HCT116 (cell line): ENCODE measurements around the gene MRPL44. TPM values are rescaled to one million over a fixed set of nuclear protein-coding genes. Genes with fewer than 3 reads are reported as not detected.

Experiments
- ATAC-seq: fragments of 200-7000 bp; cut with Tn5 transposase; 2 replicates; pipeline ENCODE4 v1.9.1; 2020; ENCODE audit warnings: mild to moderate bottlenecking, moderate library complexity
- BruUV-seq: library from RNA; stranded (reverse); fragments of 400-500 nt; replicated peaks from 2 replicates; lab custom pipeline; 2021; lab: Mats Ljungman, UMichigan
- CTCF ChIA-PET: fragments of 300-600 bp; sonication (Branson Sonifier 250); formaldehyde crosslinking; loops from one replicate; lab custom pipeline; 2021; ENCODE audit warnings: antibody characterized with exemption; lab: Charles Lee
- POLR2A ChIA-PET: fragments of 300-600, 350-600 bp; sonication (Branson Sonifier 250); formaldehyde crosslinking; loops from one replicate; lab custom pipeline; 2021; ENCODE audit warnings: antibody characterized with exemption; lab: Charles Lee
- RAD21 ChIA-PET, 2 experiments: fragments of 300-600 bp; sonication (Branson Sonifier 250); formaldehyde crosslinking; loops; one replicate each; lab custom pipeline; 2023; ENCODE audit warnings: low total read pairs in 2 of 2; ENCODE audit not compliant: uncharacterized antibody in 2 of 2, unreplicated experiment in 2 of 2, low non-redundant PET in 1 of 2; lab: Charles Lee
- DNase-seq: peaks from one replicate; pipeline ENCODE4 v3.0.0-alpha.2; 2010; ENCODE audit warnings: low read depth, low spot score
- H2AFZ ChIP-seq: fragments of 200-600 bp; shearing (Covaris generic), sonication (generic); 2 replicates; pipeline ENCODE4 v1.6.1; 2017; ENCODE audit warnings: low read depth, mixed run types, mixed read lengths, antibody characterized with exemption, low read length; ENCODE audit not compliant: poor library complexity, severe bottlenecking
- H3K27ac ChIP-seq: 2 replicates; pipeline ENCODE4 v1.5.1; 2012; ENCODE audit warnings: low read depth, low read length
- H3K27me3 ChIP-seq: fragments of 200-600 bp; sonication (generic); 2 replicates; pipeline ENCODE4 v1.6.1; 2016; ENCODE audit warnings: mixed run types, low read length, mixed read lengths; ENCODE audit not compliant: insufficient read depth
- H3K36me3 ChIP-seq, 2 experiments: fragments of 200-500 bp in 1 of 2; fragments of 200-600 bp in 1 of 2; sonication (Bioruptor generic) in 1 of 2; sonication (generic) in 1 of 2; 2 replicates each; pipeline versions ENCODE4 v1.5.1 to v1.6.1; 2014 to 2016; ENCODE audit warnings: low read length in 2 of 2, inconsistent platforms in 1 of 2, mixed read lengths in 1 of 2, mixed run types in 1 of 2; ENCODE audit not compliant: insufficient read depth in 2 of 2, control insufficient read depth in 1 of 2
- H3K4me1 ChIP-seq, 2 experiments: fragments of 200-600 bp in 1 of 2; sonication (generic) in 1 of 2; 2 replicates each; pipeline versions ENCODE4 v1.5.1 to v1.6.1; 2012 to 2017; ENCODE audit warnings: low read length in 2 of 2, inconsistent platforms in 1 of 2, mild to moderate bottlenecking in 1 of 2, mixed read lengths in 1 of 2, mixed run types in 1 of 2, moderate library complexity in 1 of 2; ENCODE audit not compliant: insufficient read depth in 2 of 2, control insufficient read depth in 1 of 2
- H3K4me2 ChIP-seq: fragments of 200-600 bp; sonication (generic); 2 replicates; pipeline ENCODE4 v1.6.1; 2017; ENCODE audit warnings: mixed run types, low read length, mixed read lengths
- H3K4me3 ChIP-seq, 2 experiments: fragments of 200-600 bp in 1 of 2; sonication (generic) in 1 of 2; replicated peaks in 1 of 2; 2 replicates each; pipeline ENCODE4 v1.5.1; 2011 to 2016; ENCODE audit warnings: low read length in 2 of 2, control low read depth in 1 of 2, low read depth in 1 of 2, mild to moderate bottlenecking in 1 of 2, mixed read lengths in 1 of 2, mixed run types in 1 of 2
- H3K79me2 ChIP-seq: fragments of 200-600 bp; sonication (generic); 2 replicates; pipeline ENCODE4 v1.6.1; 2017; ENCODE audit warnings: mild to moderate bottlenecking, mixed run types, low read length, moderate library complexity, mixed read lengths; ENCODE audit not compliant: insufficient read depth
- H3K9ac ChIP-seq: fragments of 200-600 bp; sonication (generic); 2 replicates; pipeline ENCODE4 v1.6.1; 2016; ENCODE audit warnings: low read length, mixed read lengths
- H3K9me2 ChIP-seq: fragments of 200-600 bp; sonication (generic), shearing (Covaris generic); 2 replicates; pipeline ENCODE4 v1.6.1; 2017; ENCODE audit warnings: mixed run types, mild to moderate bottlenecking, moderate library complexity; ENCODE audit not compliant: insufficient read depth
- H3K9me3 ChIP-seq, 2 experiments: fragments of 200-500 bp in 1 of 2; fragments of 200-600 bp in 1 of 2; sonication (Bioruptor generic) in 1 of 2; sonication (generic) in 1 of 2; 2 replicates each; pipeline ENCODE4 v1.6.1; 2014 to 2017; ENCODE audit warnings: low read length in 2 of 2, mixed read lengths in 2 of 2, inconsistent platforms in 1 of 2, low read depth in 1 of 2, mild to moderate bottlenecking in 1 of 2, mixed run types in 1 of 2, moderate library complexity in 1 of 2; ENCODE audit not compliant: control insufficient read depth in 1 of 2, insufficient read depth in 1 of 2
- H4K20me1 ChIP-seq: fragments of 200-600 bp; sonication (generic), shearing (Covaris generic); 2 replicates; pipeline ENCODE4 v1.6.1; 2017; ENCODE audit warnings: mixed run types, mild to moderate bottlenecking, moderate library complexity; ENCODE audit not compliant: insufficient read depth
- CEBPB ChIP-seq: IDR thresholded peaks from 2 replicates; pipeline ENCODE4 v1.6.1; 2012; ENCODE audit warnings: low read depth
- EGR1 ChIP-seq: IDR thresholded peaks from 2 replicates; pipeline ENCODE4 v1.6.1; 2012; ENCODE audit warnings: low read depth
- ELF1 ChIP-seq: IDR thresholded peaks from 2 replicates; pipeline ENCODE4 v1.6.1; 2012; ENCODE audit warnings: low read depth, borderline replicate concordance
- EZH2phosphoT487 ChIP-seq: fragments of 200-600 bp; IDR thresholded peaks from 2 replicates; pipeline ENCODE4 v1.6.1; 2018; ENCODE audit warnings: antibody characterized with exemption, borderline replicate concordance
- FOSL1 ChIP-seq: IDR thresholded peaks from 2 replicates; pipeline ENCODE4 v1.6.1; 2012; ENCODE audit warnings: low read depth
- JUND ChIP-seq: IDR thresholded peaks from 2 replicates; pipeline ENCODE4 v1.6.1; 2012
- POLR2AphosphoS5 ChIP-seq: IDR thresholded peaks from 2 replicates; pipeline ENCODE4 v1.6.1; 2011; ENCODE audit warnings: mild to moderate bottlenecking, low read depth, low read length, moderate library complexity
- SIN3A ChIP-seq: IDR thresholded peaks from 2 replicates; pipeline ENCODE4 v1.6.1; 2012; ENCODE audit warnings: low read depth
- SP1 ChIP-seq: IDR thresholded peaks from 2 replicates; pipeline ENCODE4 v1.6.1; 2012; ENCODE audit warnings: low read depth
- SRF ChIP-seq: IDR thresholded peaks from 2 replicates; pipeline ENCODE4 v1.6.1; 2012; ENCODE audit warnings: low read depth
- YY1 ChIP-seq: IDR thresholded peaks from 2 replicates; pipeline ENCODE4 v1.6.1; 2011; ENCODE audit warnings: low read length, low read depth, moderate library complexity, mild to moderate bottlenecking; ENCODE audit not compliant: insufficient replicate concordance; ENCODE audit errors: extremely low read depth
- ZFX ChIP-seq: fragments of 450-650 bp; IDR thresholded peaks from 2 replicates; pipeline ENCODE4 v1.6.1; 2017
- ZNF274 ChIP-seq: fragments of 200-500 bp; sonication (Bioruptor generic); IDR thresholded peaks from 2 replicates; pipeline ENCODE4 v1.6.1; 2014; ENCODE audit warnings: mild to moderate bottlenecking, low read depth, low read length, inconsistent platforms
- intact Hi-C: fragments of 100-400 bp; cut with micrococcal nuclease; formaldehyde crosslinking; loops from 2 replicates; pipeline ENCODE4 v1.10.0; 2022
- total RNA-seq: library from RNA; stranded (reverse); gene quantifications from one replicate; pipeline ENCODE4 v1.2.1, GENCODE V29; 2021; ENCODE audit not compliant: unreplicated experiment
- TF ChIP-seq, protein P1 (sequence below): IDR thresholded peaks from 2 replicates; pipeline ENCODE4 v1.6.1; 2012; ENCODE audit warnings: low read depth
- TF ChIP-seq, protein P2 (sequence below): IDR thresholded peaks from 2 replicates; pipeline ENCODE4 v1.6.1; 2012
- TF ChIP-seq, protein P3 (sequence below): IDR thresholded peaks from 2 replicates; pipeline ENCODE4 v1.6.1; 2011; ENCODE audit warnings: mild to moderate bottlenecking, low read length, moderate library complexity; ENCODE audit not compliant: insufficient replicate concordance; ENCODE audit errors: extremely low read depth

The MRPL44 gene
- total RNA-seq, 1 experiment from 2014 or later: 45.8 TPM

DNA sequence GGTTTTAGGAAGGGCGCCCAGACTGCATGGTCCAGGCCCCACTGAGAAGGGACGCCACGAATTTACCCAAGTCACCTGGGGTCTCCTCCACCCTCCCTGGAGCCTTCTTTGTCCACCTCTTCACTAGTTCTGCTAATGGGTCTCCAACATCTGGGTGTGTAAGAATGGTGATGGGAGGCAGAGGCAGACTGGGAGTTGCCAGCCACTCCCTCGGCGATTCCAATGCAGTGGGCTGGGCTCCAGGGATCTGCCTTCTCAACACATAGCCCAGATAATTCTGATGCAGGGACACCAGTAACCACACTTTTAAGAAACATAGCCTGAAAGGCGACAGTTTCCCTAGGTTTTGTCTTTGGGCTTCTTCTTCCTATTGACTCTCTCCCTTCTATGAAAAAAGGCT is 39.1 kb downstream of the MRPL44 start:
- Histone ChIP-seq H3K4me1 (no peaks in the 10 kb centered on the region), H3K4me2 (no peak overlapping the region), H2AFZ (no peak overlapping the region), H3K9ac (no peak overlapping the region), H3K9me3 (no peaks in the 10 kb centered on the region), H3K79me2 (no peaks in the 10 kb centered on the region), H3K27ac (no peak overlapping the region), H4K20me1 (no peaks in the 10 kb centered on the region), H3K9me2 (no peaks in the 10 kb centered on the region), H3K4me3 (no peak overlapping the region), H3K36me3 (no peaks in the 10 kb centered on the region; a peak in 1 of 4 replicates), H3K27me3 (no peaks in the 10 kb centered on the region)
- POLR2A ChIA-PET: no interaction called here
- intact Hi-C loops: loop anchor here (10.0 kb wide), 1 partner anchor 148 kb away; no protein-coding TSS in a partner anchor
- ATAC-seq (no peak), DNase-seq (no peak)
- no peak for TF ChIP-seq FOSL1
- no peak for TF ChIP-seq SP1
- TF ChIP-seq YY1: no peak
- no peak for TF ChIP-seq ELF1
- no peak for TF ChIP-seq EZH2phosphoT487
- no peak for TF ChIP-seq POLR2AphosphoS5
- TF ChIP-seq SRF: no peak
- TF ChIP-seq, protein P1, sequence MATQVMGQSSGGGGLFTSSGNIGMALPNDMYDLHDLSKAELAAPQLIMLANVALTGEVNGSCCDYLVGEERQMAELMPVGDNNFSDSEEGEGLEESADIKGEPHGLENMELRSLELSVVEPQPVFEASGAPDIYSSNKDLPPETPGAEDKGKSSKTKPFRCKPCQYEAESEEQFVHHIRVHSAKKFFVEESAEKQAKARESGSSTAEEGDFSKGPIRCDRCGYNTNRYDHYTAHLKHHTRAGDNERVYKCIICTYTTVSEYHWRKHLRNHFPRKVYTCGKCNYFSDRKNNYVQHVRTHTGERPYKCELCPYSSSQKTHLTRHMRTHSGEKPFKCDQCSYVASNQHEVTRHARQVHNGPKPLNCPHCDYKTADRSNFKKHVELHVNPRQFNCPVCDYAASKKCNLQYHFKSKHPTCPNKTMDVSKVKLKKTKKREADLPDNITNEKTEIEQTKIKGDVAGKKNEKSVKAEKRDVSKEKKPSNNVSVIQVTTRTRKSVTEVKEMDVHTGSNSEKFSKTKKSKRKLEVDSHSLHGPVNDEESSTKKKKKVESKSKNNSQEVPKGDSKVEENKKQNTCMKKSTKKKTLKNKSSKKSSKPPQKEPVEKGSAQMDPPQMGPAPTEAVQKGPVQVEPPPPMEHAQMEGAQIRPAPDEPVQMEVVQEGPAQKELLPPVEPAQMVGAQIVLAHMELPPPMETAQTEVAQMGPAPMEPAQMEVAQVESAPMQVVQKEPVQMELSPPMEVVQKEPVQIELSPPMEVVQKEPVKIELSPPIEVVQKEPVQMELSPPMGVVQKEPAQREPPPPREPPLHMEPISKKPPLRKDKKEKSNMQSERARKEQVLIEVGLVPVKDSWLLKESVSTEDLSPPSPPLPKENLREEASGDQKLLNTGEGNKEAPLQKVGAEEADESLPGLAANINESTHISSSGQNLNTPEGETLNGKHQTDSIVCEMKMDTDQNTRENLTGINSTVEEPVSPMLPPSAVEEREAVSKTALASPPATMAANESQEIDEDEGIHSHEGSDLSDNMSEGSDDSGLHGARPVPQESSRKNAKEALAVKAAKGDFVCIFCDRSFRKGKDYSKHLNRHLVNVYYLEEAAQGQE: no peak
- TF ChIP-seq CEBPB: no peak
- TF ChIP-seq EGR1: no peak
- TF ChIP-seq ZFX: no peak
- no peak for TF ChIP-seq ZNF274
- TF ChIP-seq, protein P2, sequence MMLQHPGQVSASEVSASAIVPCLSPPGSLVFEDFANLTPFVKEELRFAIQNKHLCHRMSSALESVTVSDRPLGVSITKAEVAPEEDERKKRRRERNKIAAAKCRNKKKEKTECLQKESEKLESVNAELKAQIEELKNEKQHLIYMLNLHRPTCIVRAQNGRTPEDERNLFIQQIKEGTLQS: no peak
- TF ChIP-seq SIN3A: no peak
- TF ChIP-seq, protein P3, sequence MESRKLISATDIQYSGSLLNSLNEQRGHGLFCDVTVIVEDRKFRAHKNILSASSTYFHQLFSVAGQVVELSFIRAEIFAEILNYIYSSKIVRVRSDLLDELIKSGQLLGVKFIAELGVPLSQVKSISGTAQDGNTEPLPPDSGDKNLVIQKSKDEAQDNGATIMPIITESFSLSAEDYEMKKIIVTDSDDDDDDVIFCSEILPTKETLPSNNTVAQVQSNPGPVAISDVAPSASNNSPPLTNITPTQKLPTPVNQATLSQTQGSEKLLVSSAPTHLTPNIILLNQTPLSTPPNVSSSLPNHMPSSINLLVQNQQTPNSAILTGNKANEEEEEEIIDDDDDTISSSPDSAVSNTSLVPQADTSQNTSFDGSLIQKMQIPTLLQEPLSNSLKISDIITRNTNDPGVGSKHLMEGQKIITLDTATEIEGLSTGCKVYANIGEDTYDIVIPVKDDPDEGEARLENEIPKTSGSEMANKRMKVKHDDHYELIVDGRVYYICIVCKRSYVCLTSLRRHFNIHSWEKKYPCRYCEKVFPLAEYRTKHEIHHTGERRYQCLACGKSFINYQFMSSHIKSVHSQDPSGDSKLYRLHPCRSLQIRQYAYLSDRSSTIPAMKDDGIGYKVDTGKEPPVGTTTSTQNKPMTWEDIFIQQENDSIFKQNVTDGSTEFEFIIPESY: no peak
- TF ChIP-seq JUND: no peak
- no TSS peak for BruUV-seq
- CTCF ChIA-PET: interaction anchor here (5.4 kb wide), 1 partner anchor 286 kb away, joined by 122 read pairs; no protein-coding TSS in a partner anchor
- RAD21 ChIA-PET: no interaction called here
